Measurements from ENCODE around the gene IL15RA. TPM values are rescaled to one million over a fixed set of nuclear protein-coding genes. Genes with fewer than 3 reads are reported as not detected.

IL15RA gene
- total and polyA plus RNA-seq, 4 donors: 13.2 to 67.7 (median 32.7) TPM

DNA sequence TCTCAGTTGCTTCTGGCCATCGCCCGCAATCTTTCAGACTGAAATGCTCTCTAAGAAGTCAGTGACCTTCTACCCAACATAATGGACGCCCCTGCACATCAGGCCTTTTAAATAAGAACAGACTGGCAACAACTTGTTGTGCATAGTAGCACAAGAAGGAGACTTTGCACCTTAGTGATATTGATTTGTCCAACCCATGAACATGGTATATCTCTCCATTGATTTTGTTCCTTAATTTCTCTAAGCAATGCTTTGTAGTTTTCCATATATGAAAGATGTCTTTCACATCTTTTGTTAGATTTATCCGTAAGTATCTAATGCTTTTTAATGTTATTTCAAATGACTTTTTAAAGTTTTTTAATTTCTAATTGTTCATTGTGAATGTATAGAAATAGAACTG is 4.3 kb downstream of the IL15RA start:
- WGBS, 2 donors: 71 to 94% methylated on average over 4 of the region's 4 CpGs
- ATAC-seq (ENCODE audit: insufficient read depth, low FRiP score): no peak
- Histone ChIP-seq H3K27ac (ENCODE audit: low read depth in 1 of 2, low read length in 1 of 2) (no peak overlapping the region), H3K9me3 (ENCODE audit: control insufficient read depth in 4 of 4, insufficient read depth in 3 of 4, low read length in 3 of 4) (no peaks in the 10 kb centered on the region), H3K36me3 (ENCODE audit: control insufficient read depth in 4 of 4, insufficient read depth in 4 of 4, low read length in 4 of 4) (peaks cover 0 to 4% (median 0%) of the 10 kb centered on the region in 4 donors), H3K9ac (ENCODE audit: insufficient read depth in 1 of 2, low read length in 2 of 2) (no peak overlapping the region), H3K4me3 (no peak overlapping the region), H3K4me1 (ENCODE audit: control insufficient read depth in 5 of 5, insufficient read depth in 5 of 5, low read length in 5 of 5) (peaks cover 0 to 15% (median 1%) of the 10 kb centered on the region in 5 donors), H3K27me3 (ENCODE audit: control insufficient read depth in 3 of 3, insufficient read depth in 3 of 3, low read length in 2 of 3) (peaks cover 0 to 5% (median 0%) of the 10 kb centered on the region in 3 donors)
- TF ChIP-seq, protein P1, sequence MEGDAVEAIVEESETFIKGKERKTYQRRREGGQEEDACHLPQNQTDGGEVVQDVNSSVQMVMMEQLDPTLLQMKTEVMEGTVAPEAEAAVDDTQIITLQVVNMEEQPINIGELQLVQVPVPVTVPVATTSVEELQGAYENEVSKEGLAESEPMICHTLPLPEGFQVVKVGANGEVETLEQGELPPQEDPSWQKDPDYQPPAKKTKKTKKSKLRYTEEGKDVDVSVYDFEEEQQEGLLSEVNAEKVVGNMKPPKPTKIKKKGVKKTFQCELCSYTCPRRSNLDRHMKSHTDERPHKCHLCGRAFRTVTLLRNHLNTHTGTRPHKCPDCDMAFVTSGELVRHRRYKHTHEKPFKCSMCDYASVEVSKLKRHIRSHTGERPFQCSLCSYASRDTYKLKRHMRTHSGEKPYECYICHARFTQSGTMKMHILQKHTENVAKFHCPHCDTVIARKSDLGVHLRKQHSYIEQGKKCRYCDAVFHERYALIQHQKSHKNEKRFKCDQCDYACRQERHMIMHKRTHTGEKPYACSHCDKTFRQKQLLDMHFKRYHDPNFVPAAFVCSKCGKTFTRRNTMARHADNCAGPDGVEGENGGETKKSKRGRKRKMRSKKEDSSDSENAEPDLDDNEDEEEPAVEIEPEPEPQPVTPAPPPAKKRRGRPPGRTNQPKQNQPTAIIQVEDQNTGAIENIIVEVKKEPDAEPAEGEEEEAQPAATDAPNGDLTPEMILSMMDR (IDR thresholded peaks at IDR 0.05; ENCODE audit: control extremely low read depth, extremely low read depth): no peak
- no peak for DNase-seq

DNA sequence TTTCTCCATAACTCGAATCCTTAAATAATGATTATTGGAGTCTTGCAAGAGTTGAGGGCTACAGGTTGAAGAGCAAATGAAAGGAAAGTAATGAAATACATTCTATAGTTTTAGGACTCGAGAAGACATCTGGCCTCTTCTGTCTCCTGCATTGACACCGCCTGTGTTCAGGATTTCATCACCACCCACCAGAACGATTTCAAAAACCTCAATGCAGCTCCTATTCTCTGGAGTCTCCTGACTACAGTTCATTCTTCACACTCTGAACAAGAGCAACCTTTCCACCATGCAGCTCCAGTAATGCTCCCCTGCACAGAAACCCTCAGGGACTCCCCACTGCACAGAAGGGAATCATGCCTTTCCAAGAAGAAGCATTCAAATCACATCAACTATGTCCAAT is 5.5 kb downstream of the IL15RA start:
- WGBS, 2 donors: 33 to 53% methylated on average over 4 of the region's 4 CpGs
- Histone ChIP-seq H3K27me3 (ENCODE audit: control insufficient read depth in 3 of 3, insufficient read depth in 3 of 3, low read length in 2 of 3) (peaks cover 0 to 5% (median 0%) of the 10 kb centered on the region in 3 donors), H3K9ac (ENCODE audit: insufficient read depth in 1 of 2, low read length in 2 of 2) (no peak overlapping the region), H3K4me3 (no peak overlapping the region), H3K9me3 (ENCODE audit: control insufficient read depth in 4 of 4, insufficient read depth in 3 of 4, low read length in 3 of 4) (no peaks in the 10 kb centered on the region), H3K27ac (ENCODE audit: low read depth in 1 of 2, low read length in 1 of 2) (peak overlapping the region in 1 of 2 donors; percentile 32), H3K36me3 (ENCODE audit: control insufficient read depth in 4 of 4, insufficient read depth in 4 of 4, low read length in 4 of 4) (peaks cover 0 to 4% (median 0%) of the 10 kb centered on the region in 4 donors), H3K4me1 (ENCODE audit: control insufficient read depth in 5 of 5, insufficient read depth in 5 of 5, low read length in 5 of 5) (peaks cover 0 to 16% (median 0%) of the 10 kb centered on the region in 5 donors)
- DNase-seq (no peak), ATAC-seq (ENCODE audit: insufficient read depth, low FRiP score) (no peak)
- TF ChIP-seq, protein P1 (IDR thresholded peaks at IDR 0.05; ENCODE audit: control extremely low read depth, extremely low read depth): no peak

DNA sequence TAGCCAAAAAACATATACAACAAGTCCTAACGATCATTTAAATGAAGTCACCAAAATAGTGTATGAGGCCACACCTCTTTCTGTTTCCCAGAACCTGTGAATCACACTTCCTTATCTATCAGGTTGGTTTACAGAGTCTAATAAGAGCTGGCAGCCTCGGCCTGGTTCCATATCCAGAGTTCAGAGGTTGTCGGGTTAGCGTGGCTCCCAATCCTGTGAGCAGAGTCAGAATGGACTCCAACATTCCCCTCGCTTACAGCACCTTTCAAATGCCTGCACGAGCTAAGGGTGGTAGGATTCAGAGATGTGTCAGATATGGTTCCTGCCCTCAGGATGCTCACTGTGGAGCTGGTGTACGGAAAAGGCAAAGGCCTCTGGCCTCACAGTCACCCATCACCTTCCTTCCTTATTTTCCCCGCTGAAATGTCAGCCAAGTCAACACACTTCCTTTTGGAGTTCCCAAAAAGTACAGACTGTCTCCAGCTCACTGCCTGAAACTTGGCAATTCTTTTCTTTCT is 6.0 kb downstream of the IL15RA start:
- DNase-seq (no peak), ATAC-seq (ENCODE audit: insufficient read depth, low FRiP score) (peak; percentile 61)
- H3K9ac ChIP-seq (ENCODE audit: insufficient read depth in 1 of 2, low read length in 2 of 2): no peak overlapping the region
- peaks cover 0 to 4% (median 0%) of the 10 kb centered on the region in 4 donors for H3K36me3 ChIP-seq (ENCODE audit: control insufficient read depth in 4 of 4, insufficient read depth in 4 of 4, low read length in 4 of 4)
- H3K27ac ChIP-seq (ENCODE audit: low read depth in 1 of 2, low read length in 1 of 2): peak overlapping the region; percentile 26 to 93
- H3K27me3 ChIP-seq (ENCODE audit: control insufficient read depth in 3 of 3, insufficient read depth in 3 of 3, low read length in 2 of 3): peaks cover 0 to 2% (median 0%) of the 10 kb centered on the region in 3 donors
- H3K4me1 ChIP-seq (ENCODE audit: control insufficient read depth in 5 of 5, insufficient read depth in 5 of 5, low read length in 5 of 5): peaks cover 0 to 16% (median 0%) of the 10 kb centered on the region in 5 donors
- no peaks in the 10 kb centered on the region for H3K9me3 ChIP-seq (ENCODE audit: control insufficient read depth in 4 of 4, insufficient read depth in 3 of 4, low read length in 3 of 4)
- H3K4me3 ChIP-seq: no peak overlapping the region
- TF ChIP-seq, protein P1 (IDR thresholded peaks at IDR 0.05; ENCODE audit: control extremely low read depth, extremely low read depth): no peak
- 45 to 51% methylated on average over 8 of the region's 8 CpGs for WGBS, 2 donors

DNA sequence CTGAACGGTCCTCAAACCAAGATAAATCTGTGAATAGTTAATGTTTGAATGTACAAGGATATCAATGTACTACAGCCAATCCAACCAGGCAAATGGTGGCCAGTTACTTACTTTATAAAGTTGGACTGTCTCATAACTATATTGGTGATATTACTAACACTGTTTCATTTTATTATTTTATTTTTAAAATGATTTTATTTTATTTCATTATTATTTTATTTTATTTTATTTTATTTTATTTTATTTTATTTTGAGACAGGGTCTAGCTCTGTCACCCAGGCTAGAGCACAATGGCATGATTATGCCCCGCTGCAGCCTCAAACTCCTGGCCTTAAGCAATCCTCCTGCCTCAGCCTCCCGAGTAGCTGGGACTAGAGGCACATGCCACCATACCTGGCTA is 6.8 kb downstream of the IL15RA start:
- Histone ChIP-seq H3K4me1 (ENCODE audit: control insufficient read depth in 5 of 5, insufficient read depth in 5 of 5, low read length in 5 of 5) (peaks cover 0 to 15% (median 0%) of the 10 kb centered on the region in 5 donors), H3K27ac (ENCODE audit: low read depth in 1 of 2, low read length in 1 of 2) (peak overlapping the region; percentile 36 to 73), H3K4me3 (no peak overlapping the region), H3K36me3 (ENCODE audit: control insufficient read depth in 4 of 4, insufficient read depth in 4 of 4, low read length in 4 of 4) (peaks cover 0 to 10% (median 0%) of the 10 kb centered on the region in 4 donors), H3K27me3 (ENCODE audit: control insufficient read depth in 3 of 3, insufficient read depth in 3 of 3, low read length in 2 of 3) (peaks cover 0 to 2% (median 0%) of the 10 kb centered on the region in 3 donors), H3K9me3 (ENCODE audit: control insufficient read depth in 4 of 4, insufficient read depth in 3 of 4, low read length in 3 of 4) (no peaks in the 10 kb centered on the region), H3K9ac (ENCODE audit: insufficient read depth in 1 of 2, low read length in 2 of 2) (no peak overlapping the region)
- ATAC-seq (ENCODE audit: insufficient read depth, low FRiP score) (no peak), DNase-seq (no peak)
- 90 to 92% methylated on average over 3 of the region's 3 CpGs for WGBS, 2 donors
- TF ChIP-seq, protein P1 (IDR thresholded peaks at IDR 0.05; ENCODE audit: control extremely low read depth, extremely low read depth): no peak

Measured in lung (tissue), 12 donors.